Ishikawa (cell line): ENCODE measurements around the gene SYT8.

Experiments
- CEBPB ChIP-seq: IDR thresholded peaks from 2 replicates; pipeline ENCODE4 v1.6.1; 2012
- CREB1 ChIP-seq: IDR thresholded peaks from 2 replicates; pipeline ENCODE4 v1.6.1; 2012; ENCODE audit warnings: low read depth
- EGR1 ChIP-seq: IDR thresholded peaks from 2 replicates; pipeline ENCODE4 v1.6.1; 2012
- EP300 ChIP-seq: IDR thresholded peaks from 2 replicates; pipeline ENCODE4 v1.6.1; 2012; ENCODE audit warnings: borderline replicate concordance
- FOXM1 ChIP-seq: IDR thresholded peaks from 2 replicates; pipeline ENCODE4 v1.6.1; 2012; ENCODE audit warnings: low read depth, borderline replicate concordance
- NFIC ChIP-seq: IDR thresholded peaks from 2 replicates; pipeline ENCODE4 v1.6.1; 2012
- RAD21 ChIP-seq: IDR thresholded peaks from 2 replicates; pipeline ENCODE4 v1.6.1; 2012; ENCODE audit warnings: low read depth
- TAF1 ChIP-seq: IDR thresholded peaks from 2 replicates; pipeline ENCODE4 v1.6.1; 2012; ENCODE audit warnings: low read depth, mild to moderate bottlenecking
- TCF12 ChIP-seq: IDR thresholded peaks from 2 replicates; pipeline ENCODE4 v1.6.1; 2012; ENCODE audit warnings: low read depth
- TEAD4 ChIP-seq: IDR thresholded peaks from 2 replicates; pipeline ENCODE4 v1.6.1; 2012
- YY1 ChIP-seq: IDR thresholded peaks from 2 replicates; pipeline ENCODE4 v1.6.1; 2012; ENCODE audit warnings: low read depth
- ZBTB7A ChIP-seq: IDR thresholded peaks from 2 replicates; pipeline ENCODE4 v1.6.1; 2012; ENCODE audit warnings: low read depth
- TF ChIP-seq, protein P1 (sequence below): IDR thresholded peaks from 2 replicates; pipeline ENCODE4 v1.6.1; 2012
- TF ChIP-seq, protein P2 (sequence below): IDR thresholded peaks from 2 replicates; pipeline ENCODE4 v1.6.1; 2012
- TF ChIP-seq, protein P3 (sequence below): IDR thresholded peaks from 2 replicates; pipeline ENCODE4 v1.6.1; 2012; ENCODE audit warnings: low read depth, mild to moderate bottlenecking

The SYT8 gene

GRCh38 chr11:1823376-1824220, 11.2 kb upstream of the SYT8 start:
- no peak for TF ChIP-seq NFIC
- TF ChIP-seq RAD21: no peak
- TF ChIP-seq, protein P1, sequence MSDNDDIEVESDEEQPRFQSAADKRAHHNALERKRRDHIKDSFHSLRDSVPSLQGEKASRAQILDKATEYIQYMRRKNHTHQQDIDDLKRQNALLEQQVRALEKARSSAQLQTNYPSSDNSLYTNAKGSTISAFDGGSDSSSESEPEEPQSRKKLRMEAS: no peak
- TF ChIP-seq, protein P2, sequence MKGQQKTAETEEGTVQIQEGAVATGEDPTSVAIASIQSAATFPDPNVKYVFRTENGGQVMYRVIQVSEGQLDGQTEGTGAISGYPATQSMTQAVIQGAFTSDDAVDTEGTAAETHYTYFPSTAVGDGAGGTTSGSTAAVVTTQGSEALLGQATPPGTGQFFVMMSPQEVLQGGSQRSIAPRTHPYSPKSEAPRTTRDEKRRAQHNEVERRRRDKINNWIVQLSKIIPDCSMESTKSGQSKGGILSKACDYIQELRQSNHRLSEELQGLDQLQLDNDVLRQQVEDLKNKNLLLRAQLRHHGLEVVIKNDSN: no peak
- no peak for TF ChIP-seq EP300
- TF ChIP-seq TCF12: no peak
- TF ChIP-seq TAF1: no peak
- no peak for TF ChIP-seq CEBPB
- no peak for TF ChIP-seq EGR1
- no peak for TF ChIP-seq FOXM1
- TF ChIP-seq TEAD4: no peak

DNA sequence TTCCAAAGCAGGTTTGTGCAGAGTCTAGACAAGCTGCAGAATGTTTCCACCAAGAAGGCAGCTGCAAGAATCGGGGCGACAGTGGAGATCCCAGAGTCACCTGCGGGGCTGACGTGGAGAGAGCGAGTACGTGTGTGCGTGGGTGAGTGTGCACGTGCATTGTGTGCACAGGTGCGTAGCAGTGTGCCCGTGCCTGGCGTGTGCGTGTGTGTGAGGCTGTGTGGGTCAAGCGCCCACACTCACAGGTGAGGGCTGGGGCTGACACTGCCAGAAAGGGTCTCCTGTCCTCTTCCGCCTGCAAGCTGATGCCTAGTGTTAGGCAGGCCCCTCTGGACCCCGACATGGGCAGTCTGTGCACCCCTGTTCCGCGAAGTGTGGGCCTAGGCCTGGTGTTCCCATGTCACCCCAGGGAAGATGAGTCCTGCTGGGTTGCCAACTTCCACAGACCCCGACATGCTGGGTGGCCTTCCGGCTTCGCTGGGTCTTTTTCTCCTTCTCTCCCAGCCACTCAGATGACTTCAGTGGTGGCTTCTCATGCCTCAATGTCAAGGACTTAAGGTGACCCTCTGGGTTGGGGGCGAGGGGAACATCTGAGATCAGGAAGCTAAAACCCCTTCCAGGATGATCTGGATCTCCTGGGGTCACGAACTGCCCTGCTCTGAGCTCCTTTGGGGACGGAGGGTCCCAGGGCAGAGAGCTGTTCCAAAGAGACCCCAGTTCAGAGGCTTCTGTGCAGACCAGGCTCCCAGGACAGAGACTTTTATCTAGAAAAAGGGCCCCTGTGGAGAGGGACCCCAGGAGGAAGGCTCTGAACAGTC, 10.4 kb upstream of the SYT8 start:
- TF ChIP-seq ZBTB7A: no peak
- no peak for TF ChIP-seq CREB1
- no peak for TF ChIP-seq TCF12
- TF ChIP-seq YY1: no peak
- TF ChIP-seq NFIC: no peak
- TF ChIP-seq EGR1: no peak
- no peak for TF ChIP-seq EP300
- no peak for TF ChIP-seq FOXM1
- TF ChIP-seq CEBPB: no peak
- TF ChIP-seq, protein P1: no peak
- TF ChIP-seq, protein P2: no peak
- TF ChIP-seq TAF1: no peak
- no peak for TF ChIP-seq RAD21
- TF ChIP-seq TEAD4: no peak
- TF ChIP-seq, protein P3, sequence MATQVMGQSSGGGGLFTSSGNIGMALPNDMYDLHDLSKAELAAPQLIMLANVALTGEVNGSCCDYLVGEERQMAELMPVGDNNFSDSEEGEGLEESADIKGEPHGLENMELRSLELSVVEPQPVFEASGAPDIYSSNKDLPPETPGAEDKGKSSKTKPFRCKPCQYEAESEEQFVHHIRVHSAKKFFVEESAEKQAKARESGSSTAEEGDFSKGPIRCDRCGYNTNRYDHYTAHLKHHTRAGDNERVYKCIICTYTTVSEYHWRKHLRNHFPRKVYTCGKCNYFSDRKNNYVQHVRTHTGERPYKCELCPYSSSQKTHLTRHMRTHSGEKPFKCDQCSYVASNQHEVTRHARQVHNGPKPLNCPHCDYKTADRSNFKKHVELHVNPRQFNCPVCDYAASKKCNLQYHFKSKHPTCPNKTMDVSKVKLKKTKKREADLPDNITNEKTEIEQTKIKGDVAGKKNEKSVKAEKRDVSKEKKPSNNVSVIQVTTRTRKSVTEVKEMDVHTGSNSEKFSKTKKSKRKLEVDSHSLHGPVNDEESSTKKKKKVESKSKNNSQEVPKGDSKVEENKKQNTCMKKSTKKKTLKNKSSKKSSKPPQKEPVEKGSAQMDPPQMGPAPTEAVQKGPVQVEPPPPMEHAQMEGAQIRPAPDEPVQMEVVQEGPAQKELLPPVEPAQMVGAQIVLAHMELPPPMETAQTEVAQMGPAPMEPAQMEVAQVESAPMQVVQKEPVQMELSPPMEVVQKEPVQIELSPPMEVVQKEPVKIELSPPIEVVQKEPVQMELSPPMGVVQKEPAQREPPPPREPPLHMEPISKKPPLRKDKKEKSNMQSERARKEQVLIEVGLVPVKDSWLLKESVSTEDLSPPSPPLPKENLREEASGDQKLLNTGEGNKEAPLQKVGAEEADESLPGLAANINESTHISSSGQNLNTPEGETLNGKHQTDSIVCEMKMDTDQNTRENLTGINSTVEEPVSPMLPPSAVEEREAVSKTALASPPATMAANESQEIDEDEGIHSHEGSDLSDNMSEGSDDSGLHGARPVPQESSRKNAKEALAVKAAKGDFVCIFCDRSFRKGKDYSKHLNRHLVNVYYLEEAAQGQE: no peak

DNA sequence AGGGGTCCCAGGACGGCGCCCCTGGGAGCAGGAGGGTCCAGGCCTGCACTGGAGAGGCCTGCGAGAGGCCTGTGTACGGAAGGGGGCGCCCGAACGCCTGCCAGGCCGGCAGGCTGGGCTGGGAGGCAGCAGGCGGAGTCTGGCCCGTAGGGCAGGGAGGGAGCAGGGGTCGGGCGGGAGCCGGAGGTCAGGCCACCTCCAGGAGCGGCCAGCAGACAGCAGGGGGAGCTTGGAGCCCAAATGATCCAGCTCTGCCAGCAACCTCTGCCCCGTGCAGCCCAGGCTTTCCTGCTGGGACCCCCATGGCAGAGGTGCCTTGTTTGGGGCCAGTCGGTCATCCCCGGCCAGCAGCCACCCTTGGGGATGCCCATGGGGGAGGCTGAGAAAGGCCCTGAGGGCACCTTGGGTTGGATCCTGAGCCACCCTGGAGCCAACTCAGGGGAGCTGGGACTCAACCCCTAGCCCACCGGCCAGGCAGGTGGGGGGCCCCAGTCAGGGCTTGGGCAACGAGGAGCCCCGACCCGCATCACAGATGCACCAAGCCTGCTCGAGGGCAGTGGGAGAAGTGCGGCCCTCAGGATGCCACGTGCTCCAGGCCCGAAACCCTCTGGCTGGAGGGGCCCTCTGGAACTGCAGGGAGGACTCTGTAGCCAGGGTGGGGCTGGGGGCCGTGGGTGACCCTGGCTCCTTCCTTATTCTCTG, 9.6 kb upstream of the SYT8 start:
- TF ChIP-seq NFIC (no peak), EGR1 (no peak), RAD21 (peak; percentile 23; the same call in 1 of the 2 replicates), TCF12 (no peak)
- TF ChIP-seq, protein P2: no peak

DNA sequence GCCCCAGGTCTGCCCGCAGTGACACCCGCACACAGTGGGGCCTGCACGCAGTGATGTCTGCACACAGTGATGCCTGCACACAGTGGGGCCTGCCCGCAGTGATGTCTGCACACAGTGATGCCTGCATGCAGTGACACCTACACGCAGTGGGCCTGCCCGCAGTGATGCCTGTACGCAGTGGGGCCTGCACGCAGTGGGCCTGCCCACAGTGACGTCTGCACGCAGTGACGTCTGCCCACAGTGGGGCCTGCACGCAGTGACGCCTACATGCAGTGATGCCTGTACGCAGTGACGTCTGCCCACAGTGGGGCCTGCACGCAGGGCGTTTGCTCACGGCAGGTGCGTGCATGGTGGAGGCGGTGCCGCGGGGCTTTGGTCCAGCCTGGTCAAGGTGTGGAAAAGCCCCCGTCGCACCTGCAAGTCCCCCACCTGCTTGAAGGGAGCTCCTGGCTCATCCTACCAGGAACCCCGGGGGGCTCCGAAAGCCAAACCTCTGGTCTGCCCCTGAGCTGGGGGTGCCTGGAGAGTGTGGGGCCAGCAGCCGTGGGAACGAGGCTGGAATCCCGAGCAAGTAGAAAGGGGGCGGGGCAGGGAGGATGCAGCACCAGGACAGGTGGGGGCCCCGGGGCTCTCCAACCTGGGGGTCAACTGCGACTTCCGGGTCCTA, 8.9 kb upstream of the SYT8 start:
- TF ChIP-seq TEAD4: no peak
- TF ChIP-seq, protein P3: no peak
- no peak for TF ChIP-seq NFIC
- TF ChIP-seq TCF12: no peak
- no peak for TF ChIP-seq CEBPB
- TF ChIP-seq YY1: no peak
